Smooth muscle cell (in vitro differentiated cells): ENCODE results near the gene TMEM201. TPM values are rescaled to one million over a fixed set of nuclear protein-coding genes. Genes with fewer than 3 reads are reported as not detected.
"Not testable (repeated sequence)": the region's sequence is repeated elsewhere in the genome, so short reads cannot be mapped to it uniquely, and the experiment has no call there.

Experiments
- DNase-seq: peaks from one replicate; lab custom pipeline; 2025; ENCODE audit not compliant: unreplicated experiment; lab: John Stamatoyannopoulos, UW
- H2AFZ ChIP-seq: fragments of 200-600 bp; sonication (generic); 2 replicates; pipeline ENCODE4 v1.6.0; 2016; ENCODE audit warnings: antibody characterized with exemption, low read depth, mild to moderate bottlenecking
- H3F3A ChIP-seq: fragments of 200-600 bp; sonication (generic); 2 replicates; pipeline ENCODE4 v1.6.0; 2017; ENCODE audit warnings: antibody characterized with exemption, low read depth
- H3K27ac ChIP-seq: fragments of 200-600 bp; sonication (generic); 2 replicates; pipeline ENCODE4 v1.5.1; 2016; ENCODE audit warnings: low read depth, mild to moderate bottlenecking
- H3K27me3 ChIP-seq: fragments of 200-600 bp; sonication (generic); 2 replicates; pipeline ENCODE4 v1.6.1; 2016; ENCODE audit warnings: low read depth, mild to moderate bottlenecking
- H3K36me3 ChIP-seq: fragments of 200-600 bp; sonication (generic); 2 replicates; pipeline ENCODE4 v1.5.1; 2016; ENCODE audit warnings: low read depth
- H3K4me1 ChIP-seq: fragments of 200-600 bp; sonication (generic); 2 replicates; pipeline ENCODE4 v1.5.1; 2016; ENCODE audit warnings: low read depth
- H3K4me2 ChIP-seq: fragments of 200-600 bp; sonication (generic); 2 replicates; pipeline ENCODE4 v1.6.0; 2016; ENCODE audit warnings: mild to moderate bottlenecking
- H3K4me3 ChIP-seq: fragments of 200-600 bp; sonication (generic); 2 replicates; pipeline ENCODE4 v1.5.1; 2016; ENCODE audit warnings: mild to moderate bottlenecking
- H3K79me2 ChIP-seq: fragments of 200-600 bp; sonication (generic); 2 replicates; pipeline ENCODE4 v1.6.0; 2016; ENCODE audit warnings: low read depth, mild to moderate bottlenecking
- H3K9ac ChIP-seq: fragments of 200-600 bp; sonication (generic); 2 replicates; pipeline ENCODE4 v1.6.0; 2016; ENCODE audit warnings: low read depth
- H3K9me3 ChIP-seq: fragments of 200-600 bp; sonication (generic); replicated peaks from 2 replicates; pipeline ENCODE4 v1.5.1; 2016; ENCODE audit warnings: low read depth
- H4K20me1 ChIP-seq: fragments of 200-600 bp; sonication (generic); 2 replicates; pipeline ENCODE4 v1.6.0; 2016; ENCODE audit warnings: low read depth
- CTCF ChIP-seq: fragments of 200-600 bp; sonication (generic); IDR thresholded peaks from 2 replicates; pipeline ENCODE4 v1.5.1; 2017; ENCODE audit warnings: borderline replicate concordance, mild to moderate bottlenecking, antibody characterized with exemption; ENCODE audit not compliant: insufficient read depth, poor library complexity, severe bottlenecking
- whole genome bisulfite sequencing: methylation state at CpG from one replicate; pipeline ENCODE4 v1.1.7; 2016; ENCODE audit warnings: low lambda C conversion rate; 5-methylcytosine and 5-hydroxymethylcytosine counted together
- polyA plus RNA-seq: library from polyadenylated mRNA; unstranded; fragments of >200 nt; fragmentation: Nextera tagmentation; extraction: Ambion mirVana; gene quantifications from 2 replicates; pipeline ENCODE4 v1.2.1, GENCODE V29; 2016
- total RNA-seq: library from RNA; depleted of rRNA; stranded (reverse); fragments of >200 nt; gene quantifications from 2 replicates; pipeline ENCODE4 v1.2.3, GENCODE V29; 2014

TMEM201 gene
- total and polyA plus RNA-seq, 2 experiments from 2014 or later, result 2.4 to 8.8 TPM

GRCh38 chr1:9618909-9619679, 30.4 kb downstream of the TMEM201 start:
- Histone ChIP-seq H3K79me2 (no peaks in the 10 kb centered on the region), H4K20me1 (no peaks in the 10 kb centered on the region), H3K4me2 (no peak overlapping the region), H3K36me3 (no peaks in the 10 kb centered on the region), H3K27ac (no peak overlapping the region), H3K4me1 (no peaks in the 10 kb centered on the region), H3K9ac (no peak overlapping the region), H2AFZ (no peak overlapping the region), H3K9me3 (no peaks in the 10 kb centered on the region), H3F3A (no peaks in the 10 kb centered on the region), H3K4me3 (no peak overlapping the region), H3K27me3 (peaks cover 6% of the 10 kb centered on the region)
- 93% methylated on average over 18 of the region's 18 CpGs for WGBS
- no peak for DNase-seq
- TF ChIP-seq CTCF, result no peak

- no peaks in the 10 kb centered on the region for H3F3A ChIP-seq
Measured at GRCh38 chr1:9621032-9621431, 32.3 kb downstream of the TMEM201 start.

GRCh38 chr1:9624081-9624480, 35.4 kb downstream of the TMEM201 start:
- Histone ChIP-seq H3K27ac (no peak overlapping the region), H3K9ac (no peak overlapping the region), H2AFZ (no peak overlapping the region), H3K27me3 (peaks cover 2% of the 10 kb centered on the region), H3K79me2 (no peaks in the 10 kb centered on the region), H3F3A (no peaks in the 10 kb centered on the region), H3K9me3 (no peaks in the 10 kb centered on the region), H3K36me3 (no peaks in the 10 kb centered on the region), H3K4me2 (no peak overlapping the region), H3K4me1 (no peaks in the 10 kb centered on the region), H4K20me1 (no peaks in the 10 kb centered on the region), H3K4me3 (no peak overlapping the region)
- 98% methylated on average over 2 of the region's 2 CpGs for WGBS
- TF ChIP-seq CTCF, result no peak
- DNase-seq, result no peak

More at GRCh38 chr1:9621032-9621431, 32.3 kb downstream of the TMEM201 start:
- no peak for DNase-seq
- no peaks in the 10 kb centered on the region for H4K20me1 ChIP-seq
- no peaks in the 10 kb centered on the region for H3K79me2 ChIP-seq
- H3K36me3 ChIP-seq, result no peaks in the 10 kb centered on the region
- H2AFZ ChIP-seq, result no peak overlapping the region
- no peak overlapping the region for H3K27ac ChIP-seq
- no peak overlapping the region for H3K4me3 ChIP-seq
- no peaks in the 10 kb centered on the region for H3K4me1 ChIP-seq
- no peaks in the 10 kb centered on the region for H3K9me3 ChIP-seq
- H3K4me2 ChIP-seq, result no peak overlapping the region
- no peak overlapping the region for H3K9ac ChIP-seq
- no peak for TF ChIP-seq CTCF
- peaks cover 6% of the 10 kb centered on the region for H3K27me3 ChIP-seq

GRCh38 chr1:9625030-9625429, 36.3 kb downstream of the TMEM201 start:
- not testable (repeated sequence) for H3K9me3 ChIP-seq, H3F3A ChIP-seq, H3K4me1 ChIP-seq, H2AFZ ChIP-seq, DNase-seq, H3K9ac ChIP-seq, H3K4me2 ChIP-seq, H4K20me1 ChIP-seq, H3K79me2 ChIP-seq, H3K27ac ChIP-seq, H3K27me3 ChIP-seq, H3K4me3 ChIP-seq, H3K36me3 ChIP-seq
- WGBS, result 98% methylated on average over 2 of the region's 3 CpGs
